HG02840 (cell line): Measurements from ENCODE around the gene RFX3.

Source experiments
- ATAC-seq: cut with Tn5 transposase; IDR thresholded peaks from one replicate; pipeline ENCODE4 v1.9.1; 2021; ENCODE audit warnings: mild to moderate bottlenecking, moderate library complexity, moderate number of reproducible peaks; ENCODE audit not compliant: unreplicated experiment, low FRiP score

RFX3 gene

DNA sequence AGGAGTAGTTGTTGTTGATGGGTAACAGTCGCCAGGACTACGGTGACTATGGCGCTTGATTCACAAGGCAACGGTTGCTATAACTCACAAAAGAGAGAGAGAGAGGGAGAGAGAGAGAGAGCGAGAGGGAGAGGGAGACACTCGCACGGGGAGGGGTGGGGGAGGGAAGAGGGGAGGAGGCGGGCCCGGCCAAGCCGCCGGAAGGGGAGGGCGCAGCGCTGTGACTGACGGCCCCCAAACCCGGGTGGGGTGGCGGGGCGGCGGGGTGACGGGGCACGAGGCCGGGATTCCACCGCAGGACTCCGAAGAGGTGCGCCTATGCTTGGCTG is at the start of gene RFX3:
Gene RFX3 (minus strand): TSS at position 166 of the 329 bp plus-strand sequence. CDS start 130,413 bp downstream, outside the sequence.
- peak; percentile 49 for ATAC-seq

DNA sequence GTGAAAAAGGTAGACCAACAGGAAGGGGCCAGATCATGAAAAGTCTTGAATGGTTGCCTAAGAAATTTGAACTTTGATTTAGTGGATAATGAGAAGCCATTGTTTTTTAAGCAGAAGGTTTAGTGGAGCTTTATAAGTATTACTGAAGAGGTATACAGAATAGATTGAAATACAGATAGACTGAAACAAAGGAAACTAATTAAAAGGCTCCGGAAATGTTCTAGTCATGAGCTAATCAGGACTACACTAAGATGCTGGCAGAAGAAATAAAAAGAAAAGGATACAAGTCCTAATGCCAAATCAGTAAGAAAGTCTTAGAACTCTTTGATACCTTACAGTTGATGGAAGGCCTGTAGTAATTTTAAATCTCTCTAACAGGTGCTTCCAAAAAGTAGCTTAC is 45.7 kb upstream of the RFX3 start:
- ATAC-seq: no peak

DNA sequence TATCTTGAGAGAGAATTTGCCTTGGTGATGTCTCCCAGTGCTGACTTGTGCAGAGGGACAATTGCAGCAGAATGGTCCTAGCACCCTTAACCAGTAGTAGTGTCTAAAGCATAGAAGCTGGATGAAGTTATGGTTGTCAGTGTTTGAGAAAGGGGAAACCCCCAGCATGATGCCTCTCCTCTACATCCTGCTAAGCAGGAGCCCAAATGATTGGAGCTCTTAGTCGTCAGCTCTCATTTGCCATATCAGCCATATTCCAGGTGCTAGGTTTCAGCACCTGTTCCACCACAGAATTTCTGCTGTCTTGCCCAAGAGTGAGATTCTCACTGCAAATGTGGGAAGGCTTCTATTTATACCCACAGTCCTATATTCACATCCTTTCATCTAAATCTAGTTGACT is 43.7 kb upstream of the RFX3 start:
- no peak for ATAC-seq

DNA sequence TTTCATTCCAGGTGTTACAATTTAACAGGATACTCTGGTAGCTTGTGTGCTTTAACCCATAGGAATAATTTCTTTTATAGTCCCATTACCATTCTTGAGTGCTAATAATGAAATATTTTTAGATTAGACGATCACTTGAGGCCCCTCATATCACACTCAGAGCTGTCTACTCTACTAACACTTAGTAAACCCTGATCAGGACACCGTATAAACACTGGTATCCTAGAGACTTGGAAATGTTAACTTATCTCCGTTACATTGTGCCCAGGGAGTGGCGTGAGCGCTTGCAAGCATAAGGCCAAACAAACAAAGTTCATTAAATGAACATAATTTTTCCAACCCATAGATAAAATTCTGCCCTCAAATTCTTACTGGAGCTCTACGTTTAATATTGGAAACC is 42.2 kb upstream of the RFX3 start:
- no peak for ATAC-seq

DNA sequence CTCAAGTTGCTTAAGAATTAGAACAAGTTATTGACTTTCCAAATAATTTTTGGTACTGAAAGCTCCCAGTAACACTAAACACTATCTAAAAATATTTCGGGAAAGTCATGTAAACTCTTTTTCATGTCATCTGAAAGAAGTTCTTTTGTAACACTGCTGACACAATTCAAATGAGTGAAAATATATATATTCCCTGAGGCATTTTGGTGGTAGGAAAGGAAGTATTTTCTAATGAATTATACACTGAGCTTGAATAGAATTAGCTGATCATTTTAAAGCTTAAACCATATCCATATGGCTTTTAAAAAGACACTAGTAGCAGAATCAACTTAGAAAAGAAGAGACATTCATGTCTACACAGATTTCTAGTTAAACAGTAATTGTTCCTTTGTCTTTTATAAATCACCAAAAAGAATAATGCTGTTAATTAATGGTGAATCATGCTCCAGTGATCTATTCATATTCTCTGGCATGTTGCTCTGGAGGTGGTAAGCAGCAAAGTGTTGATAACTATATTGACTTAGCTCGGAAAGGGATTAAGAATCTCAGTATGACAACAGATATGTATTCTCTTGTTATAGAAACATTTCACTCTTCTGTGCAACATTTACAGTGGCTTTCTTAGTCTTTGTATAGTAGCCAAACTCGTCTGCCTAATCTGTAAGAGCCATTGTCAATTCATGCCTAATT is 27.4 kb upstream of the RFX3 start:
- no peak for ATAC-seq

DNA sequence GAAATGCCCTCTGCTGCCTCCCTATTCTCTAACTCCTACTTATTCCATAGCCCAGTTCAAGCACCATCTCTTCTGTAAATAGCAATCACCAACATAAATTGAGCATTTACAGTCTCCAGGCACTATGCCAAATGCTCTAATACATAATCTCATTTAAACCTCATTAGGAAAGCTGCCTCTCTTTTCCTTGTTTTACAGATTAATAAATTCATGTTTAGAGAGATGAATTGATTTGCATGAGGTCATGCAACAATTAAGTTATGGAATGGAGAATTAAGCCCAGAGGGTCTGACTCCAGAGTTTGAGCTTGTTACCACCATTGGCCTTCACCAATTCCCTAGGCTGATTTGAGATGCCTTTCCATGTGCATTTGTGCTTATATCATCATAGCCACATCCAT is 23.4 kb upstream of the RFX3 start:
- ATAC-seq: no peak

DNA sequence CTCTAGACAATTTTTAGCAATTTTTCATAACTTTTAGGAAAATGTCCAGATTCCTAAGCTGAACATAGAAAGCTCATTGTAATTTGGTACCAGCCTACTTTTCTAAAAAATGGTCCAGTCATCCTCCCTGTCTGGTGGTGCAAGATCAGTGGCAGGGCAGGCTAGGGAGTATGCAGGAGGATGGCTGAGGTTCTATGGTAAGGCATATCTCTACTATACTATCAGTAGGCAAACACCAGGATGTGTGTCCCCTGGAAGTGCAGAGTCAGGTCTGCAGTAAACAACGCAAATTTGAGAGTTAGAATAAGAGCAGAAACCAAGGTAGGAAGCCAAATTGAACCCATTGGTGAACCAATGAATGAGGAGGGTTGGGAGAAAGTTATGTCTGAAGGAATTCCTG is 22.8 kb upstream of the RFX3 start:
- ATAC-seq: no peak

DNA sequence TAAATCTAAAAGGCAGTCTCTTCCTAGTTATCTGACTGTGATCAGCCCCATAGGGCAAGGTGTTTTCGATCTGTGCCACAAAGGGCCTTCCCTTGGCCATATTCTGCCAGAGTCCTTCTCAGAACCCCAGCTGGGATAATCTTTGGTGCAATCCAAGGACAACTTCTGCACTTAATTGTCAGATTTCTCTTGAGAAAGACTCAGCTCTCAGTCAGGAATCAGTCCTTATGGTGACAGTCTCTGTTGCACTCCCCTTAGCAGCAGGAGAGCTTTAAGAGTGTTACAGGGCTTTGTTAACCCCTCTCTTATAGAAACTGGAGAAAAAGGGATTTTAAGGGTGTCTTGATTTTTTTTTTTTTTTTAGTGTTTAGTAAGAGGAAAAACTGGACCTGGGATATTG is 15.4 kb upstream of the RFX3 start:
- no peak for ATAC-seq

DNA sequence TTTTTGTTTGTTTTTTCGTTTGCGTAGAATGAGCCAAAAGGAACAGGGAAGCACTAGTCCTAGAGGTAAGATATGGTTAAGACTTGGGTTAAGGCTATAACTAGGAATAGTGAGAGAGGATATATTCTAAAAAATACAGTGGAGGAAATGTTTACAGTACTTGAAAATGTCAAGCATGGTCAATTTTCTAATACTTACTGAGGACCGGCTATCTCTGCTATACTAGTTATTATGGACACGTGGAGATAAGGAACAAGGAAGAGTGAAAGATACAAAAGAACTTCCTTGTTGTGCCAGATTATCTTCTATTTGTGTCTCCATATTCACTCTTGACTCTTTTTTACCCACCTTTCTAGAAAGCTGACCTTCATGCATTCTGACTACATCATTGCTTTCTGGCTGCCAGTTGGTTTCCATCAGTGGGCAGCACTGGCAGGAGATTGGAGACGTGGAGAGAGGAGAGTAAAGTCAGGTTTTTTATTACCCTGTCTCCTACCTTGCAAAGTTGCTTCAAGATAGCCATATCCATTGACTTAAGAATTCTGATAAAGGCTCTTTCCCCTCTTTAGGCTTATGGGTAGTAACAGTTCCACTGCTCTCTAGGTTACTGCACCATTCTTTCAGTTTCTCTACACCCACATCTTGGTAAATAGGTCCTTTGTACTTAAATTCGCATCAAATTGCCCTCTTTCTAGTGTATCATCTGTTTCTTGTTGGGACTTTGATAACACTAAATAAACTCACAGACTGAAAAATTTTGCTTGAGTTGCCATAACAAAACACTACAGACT is 9.0 kb upstream of the RFX3 start:
- no peak for ATAC-seq

DNA sequence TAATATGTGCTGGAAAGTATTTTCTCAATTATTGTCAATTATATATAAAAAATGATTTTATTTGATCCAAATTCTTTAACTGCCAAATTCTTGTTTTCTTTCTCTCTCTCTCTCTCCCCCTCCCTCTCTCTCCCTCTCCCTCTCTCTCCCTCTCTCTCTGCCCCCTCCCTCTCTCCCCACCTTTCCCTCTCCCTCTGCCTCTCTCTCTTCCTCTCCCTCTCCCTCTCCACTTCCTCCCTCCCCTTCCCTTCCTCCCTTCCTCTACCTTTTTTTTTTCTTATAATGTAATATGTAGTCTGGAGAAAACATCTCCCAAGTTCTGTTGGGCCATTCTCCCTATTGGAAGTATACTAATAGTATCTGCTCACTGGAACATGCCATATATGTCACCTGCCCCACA is 6.4 kb upstream of the RFX3 start:
- no peak for ATAC-seq

DNA sequence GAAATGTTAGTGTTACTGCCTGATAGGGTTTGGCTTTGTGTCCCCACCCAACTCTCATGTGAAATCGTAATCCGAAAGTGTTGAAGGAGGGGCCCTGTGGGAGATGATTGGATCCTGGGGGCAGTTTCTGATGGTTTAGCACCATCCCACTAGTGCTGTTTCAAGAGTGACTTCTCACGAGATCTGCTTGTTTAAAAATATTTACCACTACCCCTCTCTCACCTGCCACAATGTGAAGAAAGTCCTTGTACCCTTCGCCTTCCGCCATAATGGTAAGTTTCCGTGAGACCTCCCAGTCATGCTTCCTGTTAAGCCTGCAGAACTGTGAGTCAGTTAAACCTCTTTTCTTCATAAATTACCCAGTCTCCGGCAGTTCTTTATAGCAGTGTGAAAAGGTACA is 2.6 kb upstream of the RFX3 start:
- no peak for ATAC-seq

DNA sequence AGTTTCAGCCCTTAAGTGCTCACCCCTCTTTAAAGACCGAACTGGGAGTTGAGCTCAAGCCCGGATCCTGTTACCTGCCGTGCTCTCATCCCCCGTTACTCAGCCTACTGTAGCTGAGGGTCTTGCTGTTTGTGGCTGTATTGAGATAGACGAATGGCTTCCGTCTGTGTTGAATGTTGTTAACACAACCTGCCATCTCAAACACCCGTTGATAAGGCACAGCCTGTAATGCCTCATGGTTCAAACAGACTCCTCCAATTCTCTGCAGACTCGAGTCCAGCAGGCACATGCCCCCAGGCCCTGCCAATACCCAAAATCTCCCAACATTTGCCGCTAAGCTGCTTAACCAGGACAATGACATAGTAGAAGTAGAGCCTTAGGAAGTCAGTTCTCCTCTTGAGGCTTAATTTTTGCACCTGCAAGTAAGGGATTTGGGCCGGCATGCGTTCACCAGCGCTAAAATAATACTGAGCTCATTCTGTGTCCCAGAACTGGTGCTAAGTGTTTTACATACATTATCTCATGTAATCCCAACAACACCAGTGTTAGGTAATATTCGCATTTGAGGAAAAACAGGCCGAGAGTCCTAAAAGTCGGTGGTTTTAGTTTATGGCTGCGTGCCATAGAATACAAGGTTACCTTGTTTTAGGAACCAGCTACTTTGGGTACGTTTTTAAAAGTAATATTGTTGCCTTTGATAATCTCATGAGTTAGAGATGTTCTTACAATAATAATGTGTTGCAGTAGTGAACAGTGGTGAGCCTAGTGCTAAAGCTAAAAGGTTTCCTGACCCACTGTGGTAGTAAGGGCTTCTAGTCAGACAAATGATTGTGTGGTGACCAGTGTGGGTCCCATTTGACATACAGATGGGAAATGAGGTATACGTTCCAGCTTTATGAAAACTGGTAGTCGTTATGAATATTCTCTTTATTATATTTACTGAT is 1.5 kb upstream of the RFX3 start:
- no peak for ATAC-seq

DNA sequence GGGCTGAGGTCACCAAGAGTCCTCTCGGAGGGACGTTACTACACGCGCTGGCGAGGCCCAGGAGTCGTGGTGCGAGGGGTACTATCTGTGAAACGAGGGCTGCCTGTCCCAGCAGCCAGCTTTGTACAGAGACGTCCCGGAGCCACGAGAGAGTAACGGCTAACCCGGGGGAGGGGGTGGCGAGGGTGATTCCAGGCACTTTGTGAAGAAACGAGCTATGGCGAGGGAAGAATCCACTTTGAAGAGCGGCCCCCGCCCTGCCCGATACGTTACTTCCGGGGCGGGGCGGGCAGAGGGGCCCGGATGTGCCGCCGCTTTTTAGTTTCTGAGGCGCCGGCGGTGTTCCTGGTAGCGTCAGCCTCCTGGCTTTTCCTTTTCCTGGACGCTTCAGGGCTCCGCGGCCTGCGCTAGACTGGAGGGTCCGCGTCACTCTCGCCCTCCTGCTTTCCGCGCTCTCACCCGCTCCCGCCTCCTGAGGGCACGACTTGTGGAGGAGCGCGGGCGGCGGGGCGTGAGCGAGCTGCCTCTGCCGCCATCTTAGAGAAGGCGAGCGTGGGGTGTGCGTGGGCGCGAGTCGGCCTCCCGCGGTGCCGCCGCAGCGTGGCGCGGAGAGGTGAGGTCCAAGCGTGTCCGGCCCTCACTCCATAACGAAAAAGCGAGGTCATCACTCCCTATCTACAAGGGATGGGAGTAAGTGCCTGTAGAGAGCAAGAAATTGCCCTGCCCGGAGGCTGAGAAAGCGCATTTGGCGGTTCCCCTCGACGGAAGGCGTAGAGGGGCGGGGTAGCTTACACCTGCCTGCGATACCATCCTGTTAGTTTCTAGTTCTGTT is 580 bp upstream of the RFX3 start:
- ATAC-seq: peak; percentile 63

DNA sequence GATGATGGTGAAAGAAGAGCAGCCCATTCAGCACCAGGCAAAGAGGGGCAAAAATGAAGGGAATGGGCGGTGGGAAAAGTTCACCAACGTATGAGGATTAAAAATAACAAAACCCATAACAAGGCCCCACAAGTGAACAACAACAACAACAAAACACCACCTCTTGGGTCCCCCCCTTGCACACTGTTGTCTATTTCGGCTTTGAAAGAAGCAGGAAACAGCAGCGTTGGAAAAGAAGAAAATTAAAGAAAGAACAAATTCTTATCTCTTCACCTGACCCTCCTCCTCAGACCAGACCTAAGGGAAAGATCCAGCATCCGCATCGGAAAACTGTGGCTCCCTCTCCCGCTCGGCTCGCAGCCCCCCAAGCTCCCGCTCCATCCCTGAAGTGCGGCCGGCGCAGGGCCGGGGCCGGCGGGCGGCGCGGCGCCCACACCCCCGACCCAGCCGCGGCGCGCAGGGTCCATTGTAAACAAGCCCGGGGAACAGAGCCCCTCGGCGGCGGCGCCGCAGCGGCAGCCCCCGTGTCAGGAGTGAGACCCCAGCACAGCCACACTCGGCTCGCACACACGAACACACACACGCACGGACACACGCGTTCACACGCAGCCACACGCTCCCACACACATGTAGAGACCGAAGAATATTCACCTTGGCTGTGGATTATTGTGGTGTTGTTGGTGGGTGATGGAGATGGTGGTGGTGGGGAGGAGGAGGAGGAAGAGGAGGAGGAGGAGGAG is 535 bp downstream of the RFX3 start:
- ATAC-seq: no peak

DNA sequence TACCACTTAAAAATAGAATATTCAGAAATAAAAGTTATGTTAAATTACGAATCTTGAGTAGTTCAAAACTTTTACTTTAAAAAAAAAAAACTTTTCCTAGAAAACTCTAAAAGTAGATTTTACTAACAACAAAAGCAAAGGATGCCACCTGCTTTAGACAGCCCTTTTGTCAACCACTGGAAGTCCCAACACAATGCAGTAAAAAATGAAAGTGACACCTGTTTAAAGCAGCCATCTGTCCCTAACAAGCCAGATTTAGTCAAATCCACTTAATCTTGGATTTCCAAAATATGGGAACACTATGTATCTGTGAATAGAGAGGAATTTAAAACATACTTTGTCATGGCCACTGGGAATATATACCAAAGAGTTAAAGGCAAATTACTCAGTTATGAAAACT is 3.8 kb downstream of the RFX3 start:
- no peak for ATAC-seq

DNA sequence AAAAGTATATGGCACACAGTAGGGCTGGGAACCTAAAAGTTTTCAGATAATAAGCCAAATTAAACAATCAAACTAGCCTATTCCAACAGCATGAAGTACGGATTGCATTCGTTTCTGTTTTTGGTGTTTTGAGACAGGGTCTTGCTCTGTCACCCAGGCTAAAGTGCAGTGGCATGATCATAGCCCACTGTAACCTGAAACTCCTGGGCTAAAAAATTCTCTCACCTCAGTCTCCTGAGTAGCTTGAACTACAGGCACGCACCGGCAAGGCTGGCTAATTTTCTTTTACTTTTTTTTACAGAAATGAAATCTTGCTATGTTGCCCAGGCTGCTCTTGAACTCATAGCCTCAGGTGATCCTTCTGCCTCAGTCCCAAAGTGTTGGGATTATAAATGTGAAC is 5.2 kb downstream of the RFX3 start:
- no peak for ATAC-seq

DNA sequence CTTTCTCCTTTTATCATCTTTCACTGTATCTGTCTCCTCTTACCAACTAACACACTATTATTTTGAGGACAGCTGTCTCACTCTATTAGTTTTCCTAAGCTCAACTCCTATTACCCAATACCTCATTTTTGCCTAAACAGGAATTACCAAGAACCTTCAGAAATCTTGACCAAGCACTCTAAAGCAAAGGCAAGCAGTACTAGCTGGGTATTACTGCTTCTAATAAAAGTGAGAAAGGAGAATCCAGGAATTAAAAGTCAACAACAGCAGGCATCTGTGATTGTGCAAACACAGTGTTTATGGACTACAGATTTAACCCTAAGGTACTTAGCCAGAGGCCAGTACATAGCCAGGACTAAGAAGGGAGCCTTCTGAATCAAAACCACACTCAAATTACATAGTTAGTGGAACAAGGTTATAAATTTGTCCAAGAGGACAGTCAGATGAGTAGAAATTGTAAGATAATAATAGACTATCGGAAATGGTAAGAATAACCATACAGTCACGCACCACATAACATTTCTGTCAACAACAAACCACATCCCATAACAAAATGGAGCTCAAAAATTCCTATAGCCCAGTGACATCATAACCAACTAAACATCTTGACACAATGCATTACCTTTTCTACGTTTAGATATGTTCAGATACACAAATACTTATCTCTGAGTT is 8.3 kb downstream of the RFX3 start:
- ATAC-seq: no peak

DNA sequence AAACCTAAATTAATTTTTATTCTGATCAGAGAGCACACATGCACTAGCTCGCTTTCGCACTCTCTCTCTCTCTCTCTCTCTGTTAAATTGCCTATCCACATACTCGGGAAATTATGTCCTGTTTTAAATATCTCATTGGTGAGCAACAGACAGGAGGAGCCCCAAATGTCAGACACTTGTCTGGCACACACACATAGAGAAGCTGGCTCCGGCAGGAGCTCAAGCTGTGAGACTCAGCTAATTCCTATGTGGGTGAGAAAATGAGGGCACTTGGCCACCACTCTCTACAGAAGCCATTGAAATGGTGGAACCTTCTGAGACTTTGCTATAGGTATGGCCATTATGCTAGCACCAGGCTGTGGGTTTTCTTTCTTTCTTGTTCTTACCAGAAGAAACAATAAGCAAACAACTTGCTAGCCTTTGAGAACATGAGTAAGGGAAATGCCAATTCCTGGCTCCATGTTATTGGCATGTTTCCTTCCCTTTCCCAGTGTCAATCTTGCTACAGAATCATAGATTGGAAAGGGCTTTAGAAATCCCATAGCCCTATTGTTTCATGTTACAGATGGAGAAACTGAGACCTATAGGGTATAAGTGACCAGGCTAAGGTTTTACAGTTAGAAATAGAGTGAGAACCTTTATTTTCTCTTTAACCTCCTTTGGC is 9.0 kb downstream of the RFX3 start:
- ATAC-seq: no peak

DNA sequence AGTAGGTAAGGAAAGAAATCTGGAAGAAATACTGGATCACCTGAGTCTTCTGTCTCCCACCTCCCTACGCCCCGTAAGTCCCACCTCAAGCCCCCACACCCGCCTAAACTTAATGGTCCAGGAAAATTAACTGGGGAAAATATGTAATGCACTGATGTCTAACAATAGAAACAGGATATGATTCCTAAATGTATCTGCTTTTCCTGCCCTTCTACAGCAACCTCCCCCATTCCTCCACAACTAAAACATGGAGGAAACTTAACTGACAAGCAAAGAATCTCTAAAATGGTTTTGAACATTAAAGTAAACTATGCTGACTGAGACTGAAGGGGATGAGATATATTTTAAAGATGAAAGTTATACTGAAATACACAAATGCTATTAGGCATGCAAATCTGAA is 10.4 kb downstream of the RFX3 start:
- no peak for ATAC-seq
